GM19351 (cell line): Measurements from ENCODE around the gene SELPLG.
"Not testable (repeated sequence)": the region's sequence is repeated elsewhere in the genome, so short reads cannot be mapped to it uniquely, and the experiment has no call there.

Experiments
- ATAC-seq: cut with Tn5 transposase; IDR thresholded peaks from one replicate; pipeline ENCODE4 v1.9.1; 2021; ENCODE audit warnings: mild to moderate bottlenecking, moderate library complexity; ENCODE audit not compliant: unreplicated experiment

The SELPLG gene

GRCh38 chr12:108633534-108634248 lies at the start of gene SELPLG:
Gene SELPLG (minus strand): TSS chr12:108633894. CDS start chr12:108624307, 9,587 bp downstream.
- peak; percentile 51 for ATAC-seq

GRCh38 chr12:108681317-108681716 lies 47.6 kb upstream of the SELPLG start:
- no peak for ATAC-seq

- no peak for ATAC-seq
These were observed 45.5 kb upstream of the SELPLG start for GRCh38 chr12:108679106-108679681.

- no peak for ATAC-seq
These were observed 44.5 kb upstream of the SELPLG start for GRCh38 chr12:108678104-108678730.

- ATAC-seq, result no peak
These were observed 43.7 kb upstream of the SELPLG start for GRCh38 chr12:108677381-108677780.

GRCh38 chr12:108676707-108677106 lies 43.0 kb upstream of the SELPLG start:
- no peak for ATAC-seq

- no peak for ATAC-seq
These were observed 42.1 kb upstream of the SELPLG start for GRCh38 chr12:108675792-108676191.

GRCh38 chr12:108672054-108672453 lies 38.4 kb upstream of the SELPLG start:
- no peak for ATAC-seq

GRCh38 chr12:108671110-108671509 lies 37.4 kb upstream of the SELPLG start:
- ATAC-seq, result no peak

GRCh38 chr12:108670066-108670631 lies 36.5 kb upstream of the SELPLG start:
- no peak for ATAC-seq

GRCh38 chr12:108668542-108668941 lies 34.8 kb upstream of the SELPLG start:
- ATAC-seq, result no peak

- ATAC-seq, result no peak
These were observed 34.4 kb upstream of the SELPLG start for GRCh38 chr12:108668063-108668462.

- ATAC-seq, result peak; percentile 47
These were observed 33.7 kb upstream of the SELPLG start for GRCh38 chr12:108667349-108667748.

GRCh38 chr12:108666401-108666881 lies 32.7 kb upstream of the SELPLG start:
- no peak for ATAC-seq

GRCh38 chr12:108665608-108666202 lies 32.0 kb upstream of the SELPLG start:
- no peak for ATAC-seq

- ATAC-seq, result peak; percentile 77
These were observed 30.9 kb upstream of the SELPLG start for GRCh38 chr12:108664338-108665258.

GRCh38 chr12:108663324-108664015 lies 29.8 kb upstream of the SELPLG start:
- no peak for ATAC-seq

- not testable (repeated sequence) for ATAC-seq
These were observed 24.4 kb upstream of the SELPLG start for GRCh38 chr12:108658115-108658514.

GRCh38 chr12:108657130-108657745 lies 23.5 kb upstream of the SELPLG start:
- ATAC-seq, result no peak
